Fibroblast of peridontal ligament (primary cell): ENCODE results near the gene BRAF.
"Not testable (repeated sequence)": the region's sequence is repeated elsewhere in the genome, so short reads cannot be mapped to it uniquely, and the experiment has no call there.

Experiments
- DNase-seq: peaks from one replicate; pipeline ENCODE4 v3.0.0-alpha.2; 2010; ENCODE audit errors: extremely low read depth

The BRAF gene

DNA sequence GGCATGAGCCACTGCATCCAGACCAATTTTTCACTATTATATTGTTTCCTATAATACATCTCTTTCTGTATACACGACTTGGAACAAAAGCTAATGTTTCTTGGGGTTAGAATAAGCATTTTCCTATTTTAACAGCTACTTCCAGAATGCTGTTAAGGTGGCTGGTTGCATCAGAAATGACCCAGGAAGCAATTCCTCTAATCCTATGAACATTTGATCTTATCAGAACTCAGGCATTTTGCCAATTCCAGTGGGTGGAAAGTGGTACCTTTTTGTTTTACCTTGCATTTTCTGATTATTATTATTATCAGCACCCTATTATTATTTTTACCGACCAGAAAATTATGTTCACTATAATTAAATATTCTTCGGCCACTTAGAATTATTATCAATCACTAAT lies 154.9 kb downstream of the BRAF start:
- no peak for DNase-seq

GRCh38 chr7:140767418-140767817 lies 157.3 kb downstream of the BRAF start:
- no peak for DNase-seq

- not testable (repeated sequence) for DNase-seq
Observed at GRCh38 chr7:140765441-140765840, 159.3 kb downstream of the BRAF start.

GRCh38 chr7:140763166-140763565 lies 161.6 kb downstream of the BRAF start:
- DNase-seq = not testable (repeated sequence)

GRCh38 chr7:140761375-140761774 lies 163.4 kb downstream of the BRAF start:
- not testable (repeated sequence) for DNase-seq

GRCh38 chr7:140754506-140754905 lies 170.2 kb downstream of the BRAF start:
- DNase-seq = no peak

- no peak for DNase-seq
Observed at GRCh38 chr7:140752533-140752932, 172.2 kb downstream of the BRAF start.

GRCh38 chr7:140746751-140747150 lies 178.0 kb downstream of the BRAF start:
- no peak for DNase-seq

- no peak for DNase-seq
Observed at GRCh38 chr7:140745266-140746058, 179.3 kb downstream of the BRAF start.

DNA sequence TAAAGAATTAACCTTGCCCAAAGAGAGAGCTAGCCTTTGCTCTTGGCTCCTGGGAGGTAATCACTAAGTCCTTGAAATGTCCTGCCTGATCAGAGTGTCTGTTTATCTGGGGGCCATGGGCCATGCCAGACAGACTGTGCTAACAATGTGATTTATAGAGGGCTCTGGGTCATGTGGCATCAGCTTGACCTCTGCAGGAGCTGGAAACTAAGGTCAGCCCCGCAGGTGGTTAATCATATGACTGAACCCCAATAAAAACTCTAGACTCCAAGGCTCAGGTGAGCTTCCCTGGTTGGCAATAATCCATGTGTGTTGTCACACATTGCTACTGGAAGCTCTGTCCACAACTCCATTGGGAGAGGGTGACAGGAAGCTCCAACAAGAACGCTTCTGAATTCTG lies 180.7 kb downstream of the BRAF start:
- no peak for DNase-seq

DNA sequence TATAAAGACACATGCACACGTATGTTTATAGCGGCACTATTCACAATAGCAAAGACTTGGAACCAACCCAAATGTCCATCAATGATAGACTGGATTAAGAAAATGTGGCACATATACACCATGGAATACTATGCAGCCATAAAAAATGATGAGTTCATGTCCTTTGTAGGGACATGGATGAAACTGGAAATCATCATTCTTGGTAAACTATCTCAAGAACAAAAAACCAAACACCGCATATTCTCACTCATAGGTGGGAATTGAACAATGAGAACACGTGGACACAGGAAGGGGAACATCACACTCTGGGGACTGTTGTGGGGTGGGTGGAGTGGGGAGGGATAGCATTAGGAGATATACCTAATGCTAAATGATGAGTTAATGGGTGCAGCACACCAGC lies 181.5 kb downstream of the BRAF start:
- not testable (repeated sequence) for DNase-seq

- no peak for DNase-seq
Observed at GRCh38 chr7:140738280-140738679, 186.4 kb downstream of the BRAF start.

DNA sequence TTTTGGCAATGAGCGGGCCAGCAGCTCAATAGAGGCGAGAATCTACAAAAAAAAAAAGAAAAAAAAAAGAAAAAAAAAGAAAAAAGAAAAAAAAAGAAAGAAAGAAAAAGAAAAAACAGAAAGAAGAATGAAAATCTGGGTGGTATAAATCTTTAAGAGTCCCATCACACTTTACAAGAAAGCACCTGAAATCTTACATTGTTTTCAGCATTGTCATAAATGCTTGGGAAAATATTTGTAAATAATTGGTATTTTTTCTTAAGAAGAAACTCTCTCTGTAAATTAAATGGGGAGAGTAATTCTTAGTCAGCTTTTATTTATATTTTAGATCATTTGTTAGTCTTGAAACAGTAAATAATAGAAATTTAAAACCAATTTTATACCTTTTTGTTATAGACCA lies 190.0 kb downstream of the BRAF start:
- no peak for DNase-seq

GRCh38 chr7:140734096-140734495 lies 190.6 kb downstream of the BRAF start:
- no peak for DNase-seq

GRCh38 chr7:140732416-140732815 lies 192.3 kb downstream of the BRAF start:
- no peak for DNase-seq

- DNase-seq = peak; percentile 65
Observed at GRCh38 chr7:140726281-140726680, 198.4 kb downstream of the BRAF start.

GRCh38 chr7:140724706-140725105 lies 200.0 kb downstream of the BRAF start:
- no peak for DNase-seq

GRCh38 chr7:140723574-140723973 lies 201.2 kb downstream of the BRAF start:
- no peak for DNase-seq

GRCh38 chr7:140723006-140723405 lies 201.7 kb downstream of the BRAF start:
- no peak for DNase-seq

DNA sequence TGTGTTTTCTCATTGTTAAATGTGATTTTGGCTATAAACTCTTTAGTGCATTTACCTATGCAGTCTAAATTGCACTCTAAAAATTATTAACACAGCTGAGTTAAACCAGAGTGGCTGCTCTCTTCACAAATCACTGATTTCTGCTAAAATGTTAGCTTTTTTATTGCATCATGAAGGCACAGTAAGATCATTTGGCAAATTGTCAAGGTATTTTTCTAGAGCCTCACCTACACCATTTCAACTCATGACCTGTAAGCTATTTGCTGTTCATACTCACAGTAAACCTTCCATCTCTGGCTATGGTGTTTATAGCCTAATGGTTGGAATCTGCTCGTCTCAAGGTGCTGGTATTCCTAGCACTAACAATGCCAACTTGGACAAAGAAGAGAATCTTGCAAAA lies 202.5 kb downstream of the BRAF start:
- no peak for DNase-seq

GRCh38 chr7:140719721-140720120 lies 205.0 kb downstream of the BRAF start:
- DNase-seq = no peak

- DNase-seq = no peak
Observed at GRCh38 chr7:140714331-140715040, 210.2 kb downstream of the BRAF start.

DNA sequence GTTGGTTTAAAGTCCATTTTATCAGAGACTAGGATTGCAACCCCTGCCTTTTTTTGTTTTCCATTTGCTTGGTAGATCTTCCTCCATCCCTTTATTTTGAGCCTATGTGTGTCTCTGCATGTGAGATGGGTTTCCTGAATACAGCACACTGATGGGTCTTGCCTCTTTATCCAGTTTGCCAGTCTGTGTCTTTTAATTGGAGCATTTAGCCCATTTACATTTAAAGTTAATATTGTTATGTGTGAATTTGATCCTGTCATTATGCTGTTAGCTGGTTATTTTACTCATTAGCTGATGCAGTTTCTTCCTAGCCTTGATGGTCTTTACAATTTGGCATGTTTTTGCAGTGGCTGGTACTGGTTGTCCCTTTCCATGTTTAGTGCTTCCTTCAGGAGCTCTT lies 212.3 kb downstream of the BRAF start:
- DNase-seq = not testable (repeated sequence)
